Measurements from ENCODE around the gene C12orf43.
A peak's percentile ranks its signal among the peaks of the same experiment; 100 is the strongest.

DNA sequence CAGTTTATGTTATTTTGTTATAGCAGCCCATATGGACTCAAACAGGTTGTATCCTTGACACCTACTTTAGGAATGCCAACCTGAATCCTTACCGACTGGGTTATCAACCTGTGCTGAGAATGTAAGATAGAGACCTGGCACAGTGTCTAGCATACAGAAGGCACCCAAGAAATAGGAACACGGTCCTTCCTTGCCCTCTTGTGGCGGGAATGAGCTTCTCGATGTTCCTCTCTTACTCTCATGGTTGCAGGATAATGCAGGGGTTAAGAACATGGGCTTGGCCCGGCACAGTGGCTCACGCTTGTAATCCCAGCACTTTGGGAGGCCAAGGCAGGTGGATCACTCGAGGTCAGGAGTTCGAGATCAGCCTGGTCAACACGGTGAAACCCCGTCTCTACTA is 6.5 kb downstream of the C12orf43 start:
- no peak for TF ChIP-seq POLR2AphosphoS5 (IDR thresholded peaks at IDR 0.05; ENCODE audit: low read depth)
- TF ChIP-seq, protein P1, sequence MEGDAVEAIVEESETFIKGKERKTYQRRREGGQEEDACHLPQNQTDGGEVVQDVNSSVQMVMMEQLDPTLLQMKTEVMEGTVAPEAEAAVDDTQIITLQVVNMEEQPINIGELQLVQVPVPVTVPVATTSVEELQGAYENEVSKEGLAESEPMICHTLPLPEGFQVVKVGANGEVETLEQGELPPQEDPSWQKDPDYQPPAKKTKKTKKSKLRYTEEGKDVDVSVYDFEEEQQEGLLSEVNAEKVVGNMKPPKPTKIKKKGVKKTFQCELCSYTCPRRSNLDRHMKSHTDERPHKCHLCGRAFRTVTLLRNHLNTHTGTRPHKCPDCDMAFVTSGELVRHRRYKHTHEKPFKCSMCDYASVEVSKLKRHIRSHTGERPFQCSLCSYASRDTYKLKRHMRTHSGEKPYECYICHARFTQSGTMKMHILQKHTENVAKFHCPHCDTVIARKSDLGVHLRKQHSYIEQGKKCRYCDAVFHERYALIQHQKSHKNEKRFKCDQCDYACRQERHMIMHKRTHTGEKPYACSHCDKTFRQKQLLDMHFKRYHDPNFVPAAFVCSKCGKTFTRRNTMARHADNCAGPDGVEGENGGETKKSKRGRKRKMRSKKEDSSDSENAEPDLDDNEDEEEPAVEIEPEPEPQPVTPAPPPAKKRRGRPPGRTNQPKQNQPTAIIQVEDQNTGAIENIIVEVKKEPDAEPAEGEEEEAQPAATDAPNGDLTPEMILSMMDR (IDR thresholded peaks at IDR 0.05; ENCODE audit: insufficient read depth, low read length) = peak; percentile 18
- TF ChIP-seq, protein P2, sequence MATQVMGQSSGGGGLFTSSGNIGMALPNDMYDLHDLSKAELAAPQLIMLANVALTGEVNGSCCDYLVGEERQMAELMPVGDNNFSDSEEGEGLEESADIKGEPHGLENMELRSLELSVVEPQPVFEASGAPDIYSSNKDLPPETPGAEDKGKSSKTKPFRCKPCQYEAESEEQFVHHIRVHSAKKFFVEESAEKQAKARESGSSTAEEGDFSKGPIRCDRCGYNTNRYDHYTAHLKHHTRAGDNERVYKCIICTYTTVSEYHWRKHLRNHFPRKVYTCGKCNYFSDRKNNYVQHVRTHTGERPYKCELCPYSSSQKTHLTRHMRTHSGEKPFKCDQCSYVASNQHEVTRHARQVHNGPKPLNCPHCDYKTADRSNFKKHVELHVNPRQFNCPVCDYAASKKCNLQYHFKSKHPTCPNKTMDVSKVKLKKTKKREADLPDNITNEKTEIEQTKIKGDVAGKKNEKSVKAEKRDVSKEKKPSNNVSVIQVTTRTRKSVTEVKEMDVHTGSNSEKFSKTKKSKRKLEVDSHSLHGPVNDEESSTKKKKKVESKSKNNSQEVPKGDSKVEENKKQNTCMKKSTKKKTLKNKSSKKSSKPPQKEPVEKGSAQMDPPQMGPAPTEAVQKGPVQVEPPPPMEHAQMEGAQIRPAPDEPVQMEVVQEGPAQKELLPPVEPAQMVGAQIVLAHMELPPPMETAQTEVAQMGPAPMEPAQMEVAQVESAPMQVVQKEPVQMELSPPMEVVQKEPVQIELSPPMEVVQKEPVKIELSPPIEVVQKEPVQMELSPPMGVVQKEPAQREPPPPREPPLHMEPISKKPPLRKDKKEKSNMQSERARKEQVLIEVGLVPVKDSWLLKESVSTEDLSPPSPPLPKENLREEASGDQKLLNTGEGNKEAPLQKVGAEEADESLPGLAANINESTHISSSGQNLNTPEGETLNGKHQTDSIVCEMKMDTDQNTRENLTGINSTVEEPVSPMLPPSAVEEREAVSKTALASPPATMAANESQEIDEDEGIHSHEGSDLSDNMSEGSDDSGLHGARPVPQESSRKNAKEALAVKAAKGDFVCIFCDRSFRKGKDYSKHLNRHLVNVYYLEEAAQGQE (IDR thresholded peaks at IDR 0.05; ENCODE audit: insufficient replicate concordance, low read depth) = no peak

Measured in HL-60 (cell line).